K562 (cell line): ENCODE data around the gene ETS1. TPM values are rescaled to one million over a fixed set of nuclear protein-coding genes. Genes with fewer than 3 reads are reported as not detected.

Source experiments
- ATAC-seq: fragments of 200-7000 bp; cut with Tn5 transposase; 3 replicates; pipeline ENCODE4 v1.9.1; 2020; ENCODE audit warnings: moderate library complexity
- BruUV-seq: library from RNA; stranded (reverse); fragments of 400-500 nt; replicated peaks from 2 replicates; lab custom pipeline; 2021; lab: Mats Ljungman, UMichigan
- CTCF ChIA-PET: fragments of 300-600 bp; formaldehyde crosslinking; extraction: SDS; loops from one replicate; lab custom pipeline; 2021; ENCODE audit warnings: low intra/inter-chr PET ratio; lab: Yijun Ruan, JAX
- POLR2A ChIA-PET: fragments of 300-600, 350-650 bp; sonication (Branson Sonifier 250); formaldehyde crosslinking; extraction: SDS; loops from one replicate; lab custom pipeline; 2021; ENCODE audit warnings: antibody characterized with exemption, inconsistent platforms; lab: Yijun Ruan, JAX
- DNase-seq, 4 experiments: peaks; one replicate each; pipeline versions ENCODE4 v3.0.0 to v3.0.0-alpha.2; 2011 to 2018; ENCODE audit warnings: low spot score in 3 of 4, mixed read lengths in 3 of 4; ENCODE audit errors: extremely low read depth in 1 of 4
- FAIRE-seq: peaks from 2 replicates; lab custom pipeline; 2011; peaks lifted over from hg19 to GRCh38; lab: Jason Lieb, UNC
- H2AFZ ChIP-seq: 2 replicates; pipeline ENCODE4 v1.6.0; 2011; ENCODE audit warnings: low read depth, low read length, control low read depth, inconsistent platforms
- H3K27ac ChIP-seq: fragments of 200-600 bp; 3 replicates; pipeline ENCODE4 v1.8.0; 2011; ENCODE audit warnings: low read depth, mild to moderate bottlenecking, control low read depth, inconsistent platforms, low read length, moderate library complexity, mixed read lengths; ENCODE audit errors: extremely low read depth
- H3K27me3 ChIP-seq, 2 experiments: fragments of 300-600 bp in 1 of 2; 2 replicates in 1 of 2; 3 replicates in 1 of 2; pipeline versions ENCODE4 v1.6.0 to v1.8.0; 2011; ENCODE audit warnings: inconsistent platforms in 2 of 2, low read length in 2 of 2, mild to moderate bottlenecking in 1 of 2, mixed read lengths in 1 of 2, moderate library complexity in 1 of 2; ENCODE audit not compliant: control insufficient read depth in 2 of 2, insufficient read depth in 2 of 2
- H3K36me3 ChIP-seq: fragments of 300-600 bp; 3 replicates; pipeline ENCODE4 v1.8.0; 2011; ENCODE audit warnings: mild to moderate bottlenecking, low read length, inconsistent platforms; ENCODE audit not compliant: control insufficient read depth, insufficient read depth
- H3K4me1 ChIP-seq, 2 experiments: fragments of 200-600 bp in 1 of 2; replicated peaks in 1 of 2; 2 replicates in 1 of 2; 3 replicates in 1 of 2; pipeline versions ENCODE4 v1.5.1 to v1.8.0; 2011; ENCODE audit warnings: inconsistent platforms in 2 of 2, low read length in 2 of 2, mild to moderate bottlenecking in 1 of 2, mixed read lengths in 1 of 2, moderate library complexity in 1 of 2; ENCODE audit not compliant: control insufficient read depth in 2 of 2, insufficient read depth in 2 of 2
- H3K4me2 ChIP-seq: 2 replicates; pipeline ENCODE4 v1.6.1; 2011; ENCODE audit warnings: low read length, control low read depth, inconsistent platforms, mixed read lengths; ENCODE audit not compliant: insufficient read depth
- H3K4me3 ChIP-seq: fragments of 200-600 bp; sonication (generic), shearing (Covaris generic); 2 replicates; pipeline ENCODE4 v1.5.1; 2016; ENCODE audit warnings: control low read depth, inconsistent platforms
- H3K79me2 ChIP-seq: fragments of 200-600 bp; 3 replicates; pipeline ENCODE4 v1.8.0; 2011; ENCODE audit warnings: low read length, inconsistent platforms; ENCODE audit not compliant: control insufficient read depth, insufficient read depth
- H3K9ac ChIP-seq, 2 experiments: 2 replicates each; pipeline versions ENCODE4 v1.6.0 to v1.6.1; 2011; ENCODE audit warnings: low read depth in 2 of 2, low read length in 2 of 2, control low read depth in 1 of 2, inconsistent platforms in 1 of 2, mild to moderate bottlenecking in 1 of 2, mixed read lengths in 1 of 2; ENCODE audit not compliant: insufficient read depth in 1 of 2
- H3K9me1 ChIP-seq: one replicate; pipeline ENCODE4 v1.6.0; 2011; ENCODE audit warnings: inconsistent platforms, mild to moderate bottlenecking, low read length, moderate library complexity; ENCODE audit not compliant: control insufficient read depth, insufficient read depth
- H3K9me3 ChIP-seq: replicated peaks from 2 replicates; pipeline ENCODE4 v1.5.1; 2011; ENCODE audit warnings: low read depth, low read length, inconsistent platforms; ENCODE audit not compliant: control insufficient read depth, insufficient read depth
- H4K20me1 ChIP-seq: replicated peaks from 2 replicates; pipeline ENCODE4 v1.6.1; 2011; ENCODE audit warnings: low read length, inconsistent platforms, mixed read lengths; ENCODE audit not compliant: control insufficient read depth, insufficient read depth
- CREB3 ChIP-seq: fragments of 450-650 bp; conservative IDR thresholded peaks from 2 replicates; pipeline ENCODE4 v1.6.1; 2016; ENCODE audit warnings: missing genetic modification characterization, low read depth, mild to moderate bottlenecking, missing compliant biosample characterization, moderate library complexity
- GABPA ChIP-seq: fragments of 200-800 bp; sonication (Bioruptor generic); conservative IDR thresholded peaks from 2 replicates; pipeline ENCODE4 v1.6.1; 2016; ENCODE audit warnings: low read depth, missing genetic modification characterization, missing compliant biosample characterization
- GTF2A2 ChIP-seq: IDR thresholded peaks from 2 replicates; pipeline ENCODE4 v1.6.1; 2016; ENCODE audit warnings: mild to moderate bottlenecking, missing genetic modification characterization, missing compliant biosample characterization
- HBP1 ChIP-seq: fragments of 450-650 bp; formaldehyde crosslinking; IDR thresholded peaks from 2 replicates; pipeline ENCODE4 v1.4.0; 2022; ENCODE audit warnings: missing genetic modification characterization
- KAT8 ChIP-seq: fragments of 450-650 bp; IDR thresholded peaks from 2 replicates; pipeline ENCODE4 v1.6.1; 2016; ENCODE audit warnings: low read depth, mild to moderate bottlenecking
- MEF2D ChIP-seq: conservative IDR thresholded peaks from 2 replicates; pipeline ENCODE4 v1.6.1; 2016; ENCODE audit warnings: low read depth, missing genetic modification characterization, missing compliant biosample characterization
- MEIS2 ChIP-seq: fragments of 450-650 bp; IDR thresholded peaks from 2 replicates; pipeline ENCODE4 v1.6.1; 2014; ENCODE audit warnings: mild to moderate bottlenecking; ENCODE audit not compliant: partially characterized antibody
- NR4A1 ChIP-seq, 2 experiments: fragments of 250-450 bp in 1 of 2; fragments of 450-650 bp in 1 of 2; sonication (Bioruptor Pico) in 1 of 2; IDR thresholded peaks; 2 replicates each; pipeline versions ENCODE4 v1.4.0 to v1.6.1; 2016 to 2020; ENCODE audit warnings: mild to moderate bottlenecking in 2 of 2, missing compliant biosample characterization in 1 of 2, missing genetic modification characterization in 1 of 2, moderate library complexity in 1 of 2
- POLR2H ChIP-seq: IDR thresholded peaks from 2 replicates; pipeline ENCODE4 v1.6.1; 2016; ENCODE audit warnings: missing genetic modification characterization, low read depth, mild to moderate bottlenecking, control low read depth, missing compliant biosample characterization, moderate library complexity
- RBBP5 ChIP-seq: fragments of 200-600 bp; sonication (generic); IDR thresholded peaks from 2 replicates; pipeline ENCODE4 v1.6.1; 2012; ENCODE audit warnings: borderline replicate concordance, mild to moderate bottlenecking, low read length, control low read depth, inconsistent platforms; ENCODE audit not compliant: insufficient read depth, poor library complexity, severe bottlenecking
- TEAD2 ChIP-seq: fragments of 450-650 bp; IDR thresholded peaks from 2 replicates; pipeline ENCODE4 v1.6.1; 2016; ENCODE audit warnings: missing genetic modification characterization, control low read depth, missing compliant biosample characterization
- ZNF696 ChIP-seq: fragments of 250-450 bp; sonication (Bioruptor Pico); conservative IDR thresholded peaks from 2 replicates; pipeline ENCODE4 v1.4.0; 2020; ENCODE audit warnings: mild to moderate bottlenecking, moderate library complexity
- WGBS: fragments of 100-300 bp; shearing (Covaris generic); methylation state at CpG from one replicate; pipeline ENCODE4 v1.1.6; 2016; ENCODE audit warnings: low coverage, mixed read lengths; ENCODE audit not compliant: insufficient coverage; ENCODE audit errors: missing lambda C conversion rate; 5-methylcytosine and 5-hydroxymethylcytosine counted together
- in situ Hi-C: fragments of 300-500 bp; cut with MboI; formaldehyde crosslinking; loops from 4 replicates; pipeline ENCODE4 v1.15.0; 2018; ENCODE audit warnings: inconsistent platforms, mixed read lengths
- intact Hi-C: fragments of 100-400 bp; cut with micrococcal nuclease; formaldehyde crosslinking; loops from 2 replicates; pipeline ENCODE4 v1.14.2; 2022
- polyA plus RNA-seq, 8 experiments: library from polyadenylated mRNA; depleted of rRNA in 4 of 8; stranded (reverse) in 5 of 8; unstranded in 3 of 8; fragments of >200 nt; fragmentation: Nextera tagmentation in 2 of 8; fragmentation: Illumina TruSeq in 1 of 8; extraction: Ambion mirVana in 2 of 8; extraction: Trizol in 1 of 8; gene quantifications; 2 replicates each; pipeline versions ENCODE4 v1.2.1 to v1.2.3, GENCODE V29; 2011 to 2014; ENCODE audit warnings: inconsistent platforms in 1 of 8, missing spikeins in 1 of 8
- total RNA-seq, 7 experiments: library from RNA; depleted of rRNA in 6 of 7; stranded (reverse); fragments of >200 nt in 6 of 7; fragmentation: Illumina TruSeq in 2 of 7; extraction: Trizol in 2 of 7; gene quantifications; 2 replicates each; pipeline versions ENCODE4 v1.2.1 to v1.2.3, GENCODE V29; 2011 to 2021; ENCODE audit warnings: low replicate concordance in 1 of 7

The ETS1 gene
- total and polyA plus RNA-seq, 9 of the 15 experiments (the other 6 are each of a cell fraction or from before 2014, with no cell fraction given): 0.04 to 1.4 (median 0.23) TPM

GRCh38 chr11:128540469-128540868 is 46.9 kb downstream of the ETS1 start:
- Histone ChIP-seq H3K9ac (no peak overlapping the region), H3K27me3 (no peaks in the 10 kb centered on the region), H3K27ac (no peak overlapping the region), H3K79me2 (no peaks in the 10 kb centered on the region), H3K4me1 (no peaks in the 10 kb centered on the region), H3K9me3 (no peaks in the 10 kb centered on the region), H2AFZ (no peak overlapping the region), H3K4me2 (no peak overlapping the region), H3K9me1 (no peaks in the 10 kb centered on the region), H3K36me3 (no peaks in the 10 kb centered on the region), H4K20me1 (no peaks in the 10 kb centered on the region), H3K4me3 (no peak overlapping the region)
- ATAC-seq (no peak), FAIRE-seq (no peak), DNase-seq (no peak)
- intact Hi-C loops (no loop called here), in situ Hi-C loops (no loop called here)
- ChIA-PET CTCF (no interaction called here), POLR2A (interaction anchor here (0.6 kb wide), 1 partner anchor 28 kb away, joined by 3 read pairs; no protein-coding TSS in a partner anchor)
- 2% methylated on average over 6 of the region's 6 CpGs for WGBS
- BruUV-seq: no TSS peak
- TF ChIP-seq CREB3 (no peak), NR4A1 (CRISPR knock-in tag; IDR thresholded peaks at IDR 0.05) (no peak), NR4A1 (tag; IDR thresholded peaks at IDR 0.05) (no peak), GTF2A2 (tag) (no peak), RBBP5 (no peak), GABPA (tag) (no peak), KAT8 (no peak), MEIS2 (no peak), ZNF696 (CRISPR knock-in tag) (no peak), MEF2D (tag) (no peak), POLR2H (tag) (no peak), TEAD2 (tag) (no peak), HBP1 (CRISPR knock-in tag) (no peak)
